Measurements from ENCODE around the gene ASF1B.

Gene ASF1B

DNA sequence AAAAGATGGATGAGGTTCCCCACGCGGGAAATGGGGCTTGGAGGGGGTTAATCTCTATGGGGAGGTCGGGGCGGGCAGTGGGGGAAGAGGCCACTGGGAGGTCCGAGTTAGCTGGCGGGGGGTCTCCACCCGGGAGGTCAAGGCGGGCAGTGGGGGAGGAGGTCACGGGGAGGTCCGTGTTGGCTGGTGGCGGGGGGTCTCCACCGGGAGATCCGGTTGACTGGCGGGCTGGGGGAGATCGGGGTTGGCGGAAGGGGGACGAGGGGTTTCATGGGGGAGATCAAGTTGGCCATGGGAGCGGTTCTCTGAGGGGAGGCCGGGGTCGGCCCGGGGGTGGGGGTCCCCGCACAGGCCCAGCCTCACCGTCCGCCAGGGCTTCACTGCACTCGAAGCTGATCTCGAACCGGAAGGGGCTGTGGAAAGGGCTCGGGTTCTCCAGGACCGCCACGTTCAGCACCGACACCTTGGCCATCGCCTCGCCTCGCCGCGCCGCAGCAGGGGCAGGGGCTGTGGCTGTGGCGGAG, 342 bp downstream of the ASF1B start:
- no peak for DNase-seq (ENCODE audit: low spot score)

GRCh38 chr19:14135355-14135754, 1.0 kb downstream of the ASF1B start:
- DNase-seq (ENCODE audit: low spot score): no peak

DNA sequence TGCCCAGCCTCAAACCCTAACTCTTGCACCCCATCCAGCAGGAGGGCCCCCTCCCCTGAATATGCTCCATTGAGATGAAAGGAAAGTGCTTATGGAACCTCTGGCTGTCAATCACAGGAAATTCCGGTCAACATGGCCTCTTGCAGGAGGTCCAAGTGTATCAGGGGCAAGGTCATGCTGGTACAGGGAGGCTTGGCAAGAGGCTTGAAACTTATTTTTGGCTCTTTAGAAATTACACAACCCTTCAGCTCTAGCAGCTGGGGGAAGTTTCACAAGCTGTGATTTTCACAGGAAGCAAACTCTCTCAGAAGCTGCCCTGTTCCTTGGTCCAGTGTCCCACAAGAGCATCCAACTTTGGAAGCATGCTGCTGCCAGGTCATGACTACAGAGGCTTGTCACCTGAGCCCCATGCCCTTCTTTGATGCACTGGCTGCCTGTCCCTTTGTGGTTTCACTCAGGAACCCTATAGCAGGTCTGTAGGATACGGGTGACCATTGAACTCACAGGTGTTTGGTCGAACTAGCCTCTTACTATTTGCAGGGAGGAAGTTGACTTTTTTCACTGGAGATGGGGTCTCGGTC, 8.4 kb downstream of the ASF1B start:
- no peak for DNase-seq (ENCODE audit: low spot score)

GRCh38 chr19:14127176-14127575, 9.2 kb downstream of the ASF1B start:
- DNase-seq (ENCODE audit: low spot score): no peak

DNA sequence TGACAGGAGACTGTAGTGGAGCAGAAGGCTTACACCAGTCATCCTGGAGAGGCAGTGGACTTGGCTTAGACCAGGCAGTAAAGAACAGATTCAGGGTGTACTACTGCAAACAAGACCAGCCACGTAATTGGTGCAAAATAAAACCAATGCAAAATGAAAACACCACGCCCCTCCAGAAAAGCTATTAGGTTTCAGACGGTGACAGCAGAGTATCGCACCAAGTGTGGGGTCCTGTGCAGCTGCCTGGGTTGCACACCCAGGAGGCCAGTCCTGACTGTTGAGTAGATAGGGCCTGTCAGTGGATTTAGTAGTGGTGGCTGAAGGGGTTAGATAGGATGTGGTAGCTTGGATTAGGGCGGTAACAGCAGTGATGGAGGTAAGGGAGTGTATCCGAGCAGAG, 13.5 kb downstream of the ASF1B start:
- DNase-seq (ENCODE audit: low spot score): no peak

- DNase-seq (ENCODE audit: low spot score): no peak
Measured at GRCh38 chr19:14120497-14120780, 15.9 kb downstream of the ASF1B start.

GRCh38 chr19:14119644-14120496, 16.5 kb downstream of the ASF1B start:
- no peak for DNase-seq (ENCODE audit: low spot score)

DNA sequence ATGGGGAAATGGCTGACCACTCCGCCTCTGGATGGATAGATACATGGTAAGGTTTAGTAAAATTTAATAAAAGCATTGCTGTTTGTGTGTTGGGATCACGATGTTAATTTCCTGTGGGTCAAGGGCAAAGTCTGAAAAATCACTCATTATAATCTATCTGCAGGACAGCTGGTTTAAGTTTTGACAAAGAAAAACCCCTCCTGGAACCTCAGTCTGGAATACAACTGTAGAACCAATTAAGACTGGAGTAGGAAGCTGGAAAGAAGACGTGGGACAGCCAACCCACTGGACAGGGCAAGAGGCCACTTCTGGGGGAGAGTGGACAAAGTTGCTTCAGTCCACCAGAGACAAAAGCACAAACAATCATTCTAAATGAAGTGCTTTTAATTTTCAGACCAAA, 17.2 kb downstream of the ASF1B start:
- no peak for DNase-seq (ENCODE audit: low spot score)

DNA sequence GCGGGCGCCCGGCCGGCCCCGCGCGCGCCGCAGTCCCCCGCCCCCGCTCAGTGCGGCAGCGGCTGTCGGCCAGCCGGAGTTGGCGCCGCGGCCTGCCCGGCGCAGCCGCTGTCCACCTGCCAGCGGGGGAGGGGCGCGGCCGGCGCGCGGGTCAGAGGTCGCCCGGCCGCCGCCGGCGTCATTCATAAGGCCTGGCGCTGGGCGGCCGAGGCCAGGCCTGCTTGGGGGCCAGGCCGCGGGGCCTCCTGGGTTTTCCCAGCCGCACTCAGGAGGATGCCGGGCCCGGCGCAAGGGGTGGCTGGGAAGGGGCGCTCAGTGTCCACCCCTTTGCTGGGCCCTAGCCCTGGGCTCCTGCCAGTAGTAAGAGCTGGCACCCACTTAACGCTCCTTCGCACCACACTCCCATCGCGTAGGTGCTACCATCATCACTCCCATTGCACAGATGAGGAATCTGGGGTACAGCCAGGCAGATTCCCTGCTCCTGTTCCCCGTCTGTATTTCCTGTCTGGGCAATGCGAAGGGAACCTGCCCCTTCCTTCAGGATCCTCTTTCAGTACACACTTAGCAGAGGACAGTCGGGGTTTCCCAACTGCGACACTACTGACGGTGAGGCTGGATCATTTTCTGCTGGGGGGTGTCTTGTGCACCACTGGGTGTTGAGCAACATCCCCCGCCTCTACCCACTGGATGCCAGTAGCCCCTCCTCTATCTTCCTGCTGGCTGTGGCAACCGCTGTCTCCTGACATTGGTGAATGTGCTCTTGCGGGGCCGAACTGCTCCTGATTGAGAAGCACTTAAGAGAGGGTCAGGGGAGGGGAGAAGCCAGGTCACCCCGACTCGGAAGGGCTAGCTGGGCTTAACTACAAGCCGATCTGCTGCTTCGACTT, 18.0 kb downstream of the ASF1B start:
- peak; percentile 38 for DNase-seq (ENCODE audit: low spot score)

GRCh38 chr19:14117668-14118164, 18.7 kb downstream of the ASF1B start, which contains the start of gene PRKACA:
TSS of gene PRKACA (minus strand) at chr19:14117762. CDS start at chr19:14117547, 215 bp downstream.
- peak; percentile 99 for DNase-seq (ENCODE audit: low spot score)

GRCh38 chr19:14116918-14117578, 19.3 kb downstream of the ASF1B start:
- DNase-seq (ENCODE audit: low spot score): no peak

DNA sequence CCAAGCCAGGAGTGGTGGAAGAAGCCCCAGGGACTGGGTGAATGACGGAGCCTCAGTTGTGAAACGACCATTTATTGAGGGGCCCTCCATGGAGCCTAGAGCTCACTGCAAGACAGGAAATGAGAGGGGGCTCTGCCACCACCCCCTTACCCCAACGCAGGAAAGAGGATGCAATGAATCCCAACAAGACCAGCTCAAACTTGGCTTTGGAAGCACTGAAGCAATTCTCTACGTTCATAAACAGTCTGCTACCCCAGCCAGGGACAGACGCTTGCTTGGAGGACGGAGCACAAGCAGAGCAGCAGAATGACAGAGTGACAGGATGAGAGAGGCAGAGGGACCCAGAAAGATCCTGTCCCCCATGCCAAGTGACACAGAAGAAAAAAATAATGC, 19.9 kb downstream of the ASF1B start:
- DNase-seq (ENCODE audit: low spot score): no peak

GRCh38 chr19:14115756-14116155, 20.6 kb downstream of the ASF1B start:
- no peak for DNase-seq (ENCODE audit: low spot score)

DNA sequence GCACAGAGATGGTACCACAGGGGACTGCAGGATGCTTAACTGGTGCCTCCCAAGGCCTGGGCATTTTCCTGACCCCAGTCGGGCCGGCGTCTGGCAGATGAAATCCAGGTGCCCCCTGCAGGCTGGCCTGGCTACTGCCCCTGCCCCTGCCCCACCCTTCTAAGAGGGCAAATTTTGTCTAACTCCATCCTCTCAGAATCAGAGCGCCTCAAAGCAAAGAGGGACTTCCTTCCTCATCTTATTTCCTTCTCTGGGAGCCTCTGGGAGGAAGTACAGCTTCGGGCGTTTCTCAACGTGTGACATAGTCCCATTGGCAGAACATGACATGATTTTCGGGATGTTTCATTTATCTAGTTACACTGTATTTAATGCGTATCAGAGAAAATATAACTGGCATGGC, 21.5 kb downstream of the ASF1B start:
- DNase-seq (ENCODE audit: low spot score): peak; percentile 38

GRCh38 chr19:14114439-14114838, 21.9 kb downstream of the ASF1B start:
- DNase-seq (ENCODE audit: low spot score): no peak

DNA sequence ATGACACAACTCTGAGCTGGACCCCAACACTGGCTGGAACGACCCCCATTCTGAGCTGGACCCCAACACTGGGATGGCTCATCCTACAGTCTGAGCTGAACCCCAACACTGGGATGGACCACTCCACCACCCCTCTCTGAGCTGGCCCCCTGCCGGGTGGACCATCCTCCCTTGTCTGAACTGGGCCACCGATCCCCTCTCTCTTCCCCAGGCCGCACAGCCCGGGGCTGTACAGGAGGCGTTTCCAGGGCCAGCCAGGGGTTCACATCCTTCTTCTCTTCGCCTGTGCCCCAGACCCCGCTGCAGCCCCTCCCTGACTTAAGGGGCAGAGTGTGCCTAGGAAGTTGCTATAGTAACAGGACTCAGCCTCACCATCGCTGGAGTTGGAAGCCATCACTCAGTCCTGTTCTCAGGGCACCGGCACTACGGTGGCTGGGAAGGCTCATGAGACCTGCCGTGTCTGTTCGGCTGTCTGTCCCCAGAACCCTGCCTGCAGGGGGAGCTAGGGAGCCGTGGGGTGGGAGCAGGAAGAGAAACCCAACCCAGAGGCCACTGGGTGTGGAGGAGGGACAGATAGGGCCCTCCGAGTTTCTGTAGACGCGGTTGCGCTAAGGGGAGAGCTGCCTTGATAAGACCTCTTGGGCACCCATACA, 22.5 kb downstream of the ASF1B start:
- DNase-seq (ENCODE audit: low spot score): no peak

- DNase-seq (ENCODE audit: low spot score): no peak
Measured at GRCh38 chr19:14112809-14113385, 23.5 kb downstream of the ASF1B start.

DNA sequence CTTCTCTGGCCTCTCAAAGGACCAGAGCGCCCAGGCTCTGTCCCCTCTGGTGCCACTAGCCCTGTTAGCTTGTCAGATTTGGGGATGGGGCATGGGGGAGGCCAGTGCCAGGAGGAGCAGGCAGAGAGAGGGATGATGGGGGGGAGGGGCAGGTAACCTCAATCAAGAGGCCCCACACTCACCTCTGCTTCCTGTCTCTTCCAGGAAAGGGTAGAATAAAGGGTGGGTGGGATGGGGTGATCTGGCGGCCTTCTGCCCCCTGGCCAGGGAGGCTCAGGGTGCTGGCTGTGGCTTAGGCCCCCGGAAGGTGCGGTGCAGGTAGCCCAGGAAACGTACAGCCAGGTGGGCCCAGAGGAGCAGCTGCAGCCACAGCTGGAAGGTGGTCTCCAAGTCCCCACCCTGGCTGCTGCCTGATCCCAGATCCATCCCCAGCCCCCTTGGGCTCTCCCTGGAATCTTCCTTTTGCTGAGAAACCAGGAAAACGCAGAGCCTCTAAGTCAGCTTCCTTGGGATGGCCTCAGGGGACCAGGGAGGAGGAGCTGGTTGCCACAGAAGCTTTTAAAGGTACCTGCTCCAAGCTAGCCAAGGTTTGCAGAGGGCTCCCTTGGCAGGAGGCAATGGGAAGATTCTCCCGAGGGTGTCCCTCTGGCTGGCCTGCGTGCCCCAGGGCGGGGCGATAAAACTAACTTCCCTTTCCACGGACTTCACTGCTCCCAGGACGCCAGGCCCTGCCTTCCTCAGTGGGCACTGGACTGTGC, 24.2 kb downstream of the ASF1B start:
- DNase-seq (ENCODE audit: low spot score): no peak

DNA sequence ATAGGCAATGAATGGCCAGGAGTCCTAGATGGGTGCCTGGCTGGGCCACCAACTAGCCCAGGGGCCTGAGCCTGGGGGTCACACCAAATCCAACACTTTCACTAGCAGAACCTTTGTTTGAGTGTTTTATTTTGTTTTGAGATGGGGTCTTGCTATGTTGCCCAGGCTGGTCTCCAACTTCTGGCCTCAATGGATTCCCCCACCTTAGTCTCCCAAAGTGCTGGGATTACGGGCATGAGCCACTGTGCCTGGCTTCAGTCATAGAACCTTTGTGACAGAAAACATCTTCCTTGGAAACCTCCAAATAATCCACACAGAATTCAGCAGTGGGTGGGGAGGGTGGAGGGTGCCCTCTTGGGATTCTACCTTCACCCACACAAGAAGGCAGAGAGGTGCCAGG, 24.9 kb downstream of the ASF1B start:
- no peak for DNase-seq (ENCODE audit: low spot score)

DNA sequence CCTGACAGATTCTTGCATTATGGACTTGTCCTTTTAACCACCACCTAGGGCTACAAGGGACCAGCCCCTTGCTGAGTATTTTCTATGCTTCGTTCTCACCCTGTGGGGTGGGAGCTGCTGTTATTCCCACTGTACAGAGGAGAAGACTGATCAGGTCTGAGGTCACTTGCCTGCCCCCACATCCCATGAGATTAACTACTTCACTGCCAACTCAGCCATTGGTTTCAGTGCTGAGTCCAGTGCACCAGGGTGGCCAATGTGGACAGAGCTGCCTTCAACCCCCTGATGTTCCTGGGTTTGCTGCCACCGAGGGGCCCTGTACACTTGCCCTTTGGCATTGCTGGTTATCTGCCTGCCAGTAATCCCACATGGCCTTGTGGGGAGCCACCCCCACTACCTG, 25.7 kb downstream of the ASF1B start:
- DNase-seq (ENCODE audit: low spot score): no peak

Measured in CD4-positive, alpha-beta T cell treated with Interleukin-6 at 100 ng/mL for 8 hours (primary cell).